T-helper 22 cell (primary cell): Measurements from ENCODE around the gene RPTOR.
"Not testable (repeated sequence)": the region's sequence is repeated elsewhere in the genome, so short reads cannot be mapped to it uniquely, and the experiment has no call there.

ENCODE experiments used
- DNase-seq: peaks from one replicate; pipeline ENCODE4 v3.0.0-alpha.2; 2020; ENCODE audit warnings: low read depth

RPTOR gene

DNA sequence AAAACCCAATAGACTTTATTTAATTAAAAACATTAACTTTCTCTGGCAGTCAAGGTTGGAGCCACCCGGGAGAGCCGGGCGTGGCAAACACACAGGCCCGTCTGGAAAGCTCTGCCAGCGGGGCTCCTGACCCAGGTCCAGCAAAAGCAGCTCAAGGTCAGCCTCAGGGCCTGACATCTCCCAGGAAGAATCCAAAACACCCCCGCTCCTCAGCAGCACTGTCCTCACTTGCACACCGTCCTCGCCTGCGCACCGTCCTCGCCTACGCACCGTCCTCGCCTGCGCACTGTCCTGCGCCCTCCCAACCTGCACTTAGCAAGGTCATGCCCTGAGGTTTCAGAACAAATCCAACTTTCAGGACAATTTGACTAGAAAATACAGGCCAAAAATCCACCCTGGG is 31.4 kb upstream of the RPTOR start:
- DNase-seq: no peak

DNA sequence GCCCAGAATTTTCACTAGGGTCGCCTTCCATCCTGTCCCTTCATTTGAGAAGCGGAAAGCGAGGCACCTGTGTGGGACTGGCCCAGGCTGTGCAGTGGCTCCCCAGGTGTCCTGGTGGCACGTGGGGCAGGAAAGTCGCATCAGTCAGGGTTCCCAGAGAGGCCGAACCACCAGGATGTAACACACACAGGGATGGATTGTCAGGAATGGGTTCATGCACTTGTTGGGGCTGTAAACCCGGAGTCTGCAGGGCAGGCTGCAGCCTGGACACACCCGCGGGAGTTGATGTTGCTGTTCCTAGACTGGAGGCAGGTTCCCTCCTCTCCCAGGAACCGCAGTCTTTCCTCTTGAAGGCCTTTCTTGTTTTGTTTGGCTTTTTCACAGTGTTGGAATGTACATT is 30.7 kb upstream of the RPTOR start:
- no peak for DNase-seq

DNA sequence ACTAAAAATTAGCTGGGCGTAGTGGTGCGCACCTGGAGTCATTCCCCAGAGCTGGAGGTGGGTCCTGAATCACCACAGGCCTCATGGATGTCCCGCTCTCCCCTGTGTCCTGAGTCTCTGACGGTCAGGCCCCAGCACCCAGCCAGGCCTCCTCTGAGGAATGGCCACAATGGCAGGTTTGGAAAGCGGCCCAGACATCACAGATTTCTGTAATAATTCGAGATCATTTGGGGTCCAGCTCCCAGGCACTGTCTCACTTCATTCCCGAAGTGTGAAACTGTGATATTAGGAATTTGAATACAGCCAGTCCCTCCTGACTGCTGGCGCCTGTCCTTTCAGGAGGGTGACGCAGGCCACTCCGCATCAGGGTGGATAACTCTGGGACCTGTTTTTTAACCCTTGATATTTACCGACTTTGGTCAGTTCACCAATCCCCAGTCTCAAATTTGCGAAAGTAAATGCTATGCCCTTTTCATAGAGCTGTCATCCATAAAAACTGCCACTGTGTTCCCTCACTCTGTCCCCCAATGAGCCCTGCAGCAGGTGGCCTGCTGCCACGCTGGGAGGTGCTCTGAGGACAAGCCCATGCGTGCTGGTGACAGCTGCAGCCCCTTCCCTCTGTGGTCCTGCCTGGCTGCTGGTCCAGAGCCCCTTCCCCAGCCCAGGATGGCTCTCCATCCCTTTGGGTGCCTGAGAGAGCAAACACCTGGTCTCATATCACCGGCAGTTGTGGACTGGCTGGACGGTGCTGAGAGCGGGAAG is 28.3 kb upstream of the RPTOR start:
- DNase-seq: no peak

- DNase-seq: no peak
These were observed 27.0 kb upstream of the RPTOR start for GRCh38 chr17:80517641-80518040.

- no peak for DNase-seq
These were observed 26.2 kb upstream of the RPTOR start for GRCh38 chr17:80518392-80518791.

- DNase-seq: no peak
These were observed 25.4 kb upstream of the RPTOR start for GRCh38 chr17:80519091-80519781.

- no peak for DNase-seq
These were observed 23.7 kb upstream of the RPTOR start for GRCh38 chr17:80520810-80521455.

DNA sequence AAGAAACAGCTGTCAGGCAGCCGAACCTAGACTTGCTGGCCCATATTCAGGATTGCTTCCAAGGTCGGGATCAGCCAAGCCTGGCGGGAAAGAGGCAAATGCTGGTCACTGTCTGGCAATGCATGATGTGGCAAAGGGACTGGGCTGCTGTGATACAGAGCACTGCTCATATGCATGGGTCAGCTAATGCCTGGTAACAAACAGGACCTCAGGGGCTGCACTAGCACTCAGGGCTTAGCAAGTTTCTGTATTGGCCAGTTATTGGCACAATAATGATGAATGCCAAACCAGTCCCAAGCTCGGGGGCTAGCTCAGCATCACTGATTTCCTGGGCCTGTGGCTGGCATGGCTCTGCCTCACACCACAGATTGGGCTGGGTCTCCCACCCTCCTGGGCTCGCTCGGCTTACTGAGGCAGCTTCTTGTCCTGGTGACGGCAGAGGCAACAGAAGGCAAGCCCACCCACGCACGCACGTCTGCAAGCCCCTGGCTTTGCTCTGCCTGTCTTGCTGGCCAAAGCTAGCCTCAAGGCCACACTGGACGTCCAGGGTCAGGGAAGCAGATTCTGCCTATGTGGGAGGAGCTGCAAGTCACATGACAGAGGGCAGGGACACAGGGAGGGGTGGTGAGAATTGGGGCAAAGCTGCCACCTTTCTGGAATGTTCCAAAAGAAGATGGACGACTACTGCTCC is 21.4 kb upstream of the RPTOR start:
- DNase-seq: no peak

- no peak for DNase-seq
These were observed 20.5 kb upstream of the RPTOR start for GRCh38 chr17:80523956-80524712.

- DNase-seq: no peak
These were observed 18.3 kb upstream of the RPTOR start for GRCh38 chr17:80526116-80526910.

DNA sequence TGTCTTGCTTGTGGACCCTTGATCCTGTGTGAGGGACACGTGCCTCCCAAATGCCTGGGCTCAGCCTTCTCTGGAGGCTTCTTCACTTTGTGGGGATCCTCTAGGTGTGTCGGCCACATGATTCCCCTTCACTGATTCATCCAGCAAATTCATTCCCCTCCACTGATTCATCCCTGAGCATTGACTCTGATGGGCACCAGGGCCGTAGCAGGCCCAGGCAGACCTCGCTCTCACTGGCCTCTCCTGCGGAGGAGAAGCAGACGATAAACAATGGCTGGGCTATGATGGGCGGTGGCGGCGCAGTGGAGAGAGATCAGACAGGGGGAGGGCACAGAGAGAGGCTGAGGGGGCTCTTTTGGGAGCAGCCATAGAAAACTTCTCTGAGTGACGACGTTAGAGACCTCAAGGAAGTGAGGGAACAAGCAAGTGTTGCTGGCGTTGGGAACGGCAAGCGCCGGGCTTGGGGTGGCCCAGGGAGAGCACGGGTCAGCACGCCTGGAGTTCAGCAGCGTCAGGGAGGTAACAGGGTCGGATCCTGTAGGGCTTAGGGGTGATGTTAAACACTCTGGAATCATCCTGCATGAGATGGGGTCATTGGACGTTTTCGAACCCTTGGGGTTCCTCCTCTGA is 17.5 kb upstream of the RPTOR start:
- DNase-seq: no peak

GRCh38 chr17:80528536-80528935 is 16.1 kb upstream of the RPTOR start:
- no peak for DNase-seq

- no peak for DNase-seq
These were observed 15.3 kb upstream of the RPTOR start for GRCh38 chr17:80529104-80529903.

DNA sequence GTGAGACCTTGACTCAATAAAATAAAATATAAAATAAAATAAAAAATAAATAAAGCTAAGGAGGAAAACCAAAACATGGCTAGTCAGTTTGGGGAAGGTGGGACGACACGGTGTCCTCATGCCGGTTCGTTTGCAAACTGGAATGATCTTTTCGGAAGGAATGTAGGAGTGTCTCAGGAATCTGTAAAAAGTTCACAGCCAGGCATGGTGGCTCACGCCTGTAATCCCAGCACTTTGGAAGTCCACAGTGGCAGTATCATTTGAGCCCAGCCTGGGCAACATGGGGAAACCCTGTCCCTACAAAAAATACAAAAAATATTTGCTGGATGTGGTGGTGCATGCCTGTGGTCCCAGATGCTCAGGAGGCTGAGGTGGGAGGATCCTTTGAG is 14.7 kb upstream of the RPTOR start:
- no peak for DNase-seq

- DNase-seq: no peak
These were observed 13.2 kb upstream of the RPTOR start for GRCh38 chr17:80531400-80531799.

- not testable (repeated sequence) for DNase-seq
These were observed 7.3 kb upstream of the RPTOR start for GRCh38 chr17:80537386-80537785.

- no peak for DNase-seq
These were observed 6.2 kb upstream of the RPTOR start for GRCh38 chr17:80538484-80538883.

GRCh38 chr17:80539022-80539641 is 5.5 kb upstream of the RPTOR start:
- DNase-seq: no peak

DNA sequence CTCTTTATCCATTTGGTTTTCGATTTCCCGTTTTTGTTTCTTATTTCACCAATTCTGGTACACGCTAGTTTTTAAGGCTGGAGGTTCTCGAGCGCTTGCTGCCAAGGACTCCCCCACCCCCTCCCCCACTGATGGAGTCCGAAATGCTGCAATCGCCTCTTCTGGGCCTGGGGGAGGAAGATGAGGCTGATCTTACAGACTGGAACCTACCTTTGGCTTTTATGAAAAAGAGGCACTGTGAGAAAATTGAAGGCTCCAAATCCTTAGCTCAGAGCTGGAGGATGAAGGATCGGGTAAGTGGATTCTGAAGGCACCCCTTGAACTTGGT is 825 bp downstream of the RPTOR start:
- no peak for DNase-seq
